IPS DF 19.7 (cell line): ENCODE results near the gene XDH.

Experiments
- DNase-seq: peaks from one replicate; pipeline ENCODE4 v3.0.0-alpha.2; 2013; ENCODE audit warnings: low read depth, low spot score

Gene XDH

DNA sequence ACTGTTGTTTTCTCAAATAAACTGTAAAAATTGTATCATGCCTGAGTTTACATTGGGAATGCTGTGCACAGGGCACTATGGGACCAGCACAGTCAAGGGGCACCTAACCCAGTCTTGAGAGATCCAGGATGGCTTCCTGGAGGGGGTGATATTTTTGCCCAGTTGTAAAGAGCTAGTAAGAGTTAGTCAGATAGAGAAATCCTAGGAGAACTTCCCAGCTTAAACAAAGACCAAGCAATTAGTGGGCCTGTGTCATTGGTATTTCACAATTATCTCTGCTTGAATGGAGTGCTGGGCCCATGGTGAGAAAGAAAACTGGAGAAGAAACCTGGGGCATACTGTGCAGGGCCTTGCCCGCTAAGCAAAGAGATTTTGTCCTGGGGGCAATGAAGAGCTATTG is 12.2 kb downstream of the XDH start:
- no peak for DNase-seq

- DNase-seq = no peak
Observed at GRCh38 chr2:31401580-31401979, 13.0 kb downstream of the XDH start.

DNA sequence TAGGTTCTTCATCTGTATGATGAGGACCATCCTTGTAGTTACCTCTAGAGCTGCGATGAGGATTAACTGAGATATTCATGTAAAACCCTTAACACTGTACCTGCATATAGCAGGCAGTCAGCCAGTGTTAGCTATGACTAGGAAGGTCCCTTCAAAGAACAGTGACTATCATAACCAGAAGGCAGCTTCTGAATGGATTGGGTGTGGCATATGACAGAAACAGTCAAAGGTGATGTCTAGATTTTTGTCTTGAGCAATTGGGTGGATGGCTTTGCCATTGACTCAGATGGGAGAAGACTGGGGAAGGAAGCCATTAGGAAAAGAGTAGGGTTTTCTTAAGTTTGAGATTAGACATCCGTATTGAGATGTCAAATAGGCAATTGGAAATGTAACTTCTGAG is 15.7 kb downstream of the XDH start:
- DNase-seq = no peak

GRCh38 chr2:31397094-31397493 is 17.4 kb downstream of the XDH start:
- DNase-seq = no peak

DNA sequence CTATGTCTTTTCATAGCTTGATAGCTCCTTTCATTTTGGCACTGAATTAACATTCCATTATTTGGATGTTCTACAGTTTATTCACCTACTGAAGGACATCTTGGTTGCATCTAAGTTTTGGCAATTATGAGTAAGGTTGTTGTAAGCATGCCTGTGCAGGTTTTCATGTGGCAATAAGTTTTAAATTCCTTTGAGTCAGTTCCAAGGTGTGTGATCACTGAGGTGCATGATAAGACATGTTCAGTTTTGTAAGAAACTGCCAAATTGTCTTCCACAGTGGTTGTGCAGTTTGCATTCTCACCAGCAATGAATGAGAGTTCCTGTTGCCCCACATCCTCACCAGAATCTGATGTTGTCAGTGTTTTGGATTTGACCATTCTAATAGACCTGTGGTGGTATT is 24.2 kb downstream of the XDH start:
- DNase-seq = no peak

GRCh38 chr2:31388736-31389135 is 25.8 kb downstream of the XDH start:
- DNase-seq = no peak

DNA sequence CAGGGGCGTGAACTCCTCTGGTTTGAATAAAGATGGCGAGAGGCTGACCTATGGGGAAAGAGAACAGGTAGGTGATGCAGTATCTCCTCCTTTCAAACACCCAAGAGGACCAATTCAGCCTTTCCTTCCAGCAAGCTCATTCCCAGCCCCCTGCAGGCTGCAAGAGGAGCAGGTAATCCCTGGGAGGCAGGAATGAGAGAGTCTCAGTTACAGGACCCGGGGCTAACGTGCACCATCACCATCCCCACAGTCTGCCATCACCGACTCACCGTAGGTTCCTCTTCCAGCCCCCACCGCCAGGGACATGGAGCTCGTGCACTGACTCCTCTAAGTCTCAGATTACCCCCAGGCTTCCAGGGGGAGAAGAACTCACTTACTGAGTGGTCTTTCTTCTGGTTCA is 26.7 kb downstream of the XDH start:
- DNase-seq = no peak

GRCh38 chr2:31386648-31387047 is 27.9 kb downstream of the XDH start:
- no peak for DNase-seq

DNA sequence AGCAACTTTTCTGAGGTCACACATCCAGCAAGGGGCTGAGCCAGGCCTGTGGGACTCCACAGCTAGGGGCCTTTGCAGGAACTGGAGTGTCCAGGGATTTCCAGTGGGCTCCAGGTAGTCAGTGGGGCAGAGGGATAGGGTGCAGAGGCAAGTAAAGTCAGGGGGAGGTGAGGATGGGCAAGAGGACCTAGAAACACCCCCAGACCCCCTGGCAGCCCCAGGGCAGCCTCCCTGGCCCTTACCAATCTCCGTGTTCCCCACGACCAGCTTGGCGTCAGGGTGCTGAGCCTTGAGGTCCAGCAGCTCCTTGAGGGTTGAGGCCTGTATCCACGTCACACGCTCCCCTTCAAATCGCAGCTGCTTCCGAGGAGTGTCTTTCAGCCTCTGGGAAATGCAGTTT is 28.4 kb downstream of the XDH start:
- no peak for DNase-seq

DNA sequence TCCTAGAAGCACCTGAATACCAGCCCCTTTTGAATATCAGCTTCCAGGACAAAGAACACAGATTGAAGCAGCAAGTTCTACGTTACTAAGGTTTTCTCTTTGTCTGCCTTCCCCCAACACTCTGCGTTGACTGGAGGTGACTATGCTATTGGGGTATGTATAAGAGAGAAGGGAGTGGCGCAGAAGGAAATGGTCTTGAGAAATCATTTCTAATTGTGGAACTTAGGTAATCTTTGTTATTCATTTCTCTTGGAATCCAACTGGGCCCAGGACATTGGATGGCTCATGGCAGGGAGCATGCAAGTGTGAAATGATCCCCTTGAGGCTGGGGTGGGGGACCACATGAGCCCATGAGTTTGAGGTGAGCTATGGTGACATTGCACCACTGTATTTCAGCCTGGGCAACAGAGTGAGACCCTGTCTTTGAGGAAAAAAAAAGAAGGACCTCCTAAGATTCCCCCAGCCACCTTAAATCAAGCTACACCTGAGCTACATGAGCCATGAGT is 29.7 kb downstream of the XDH start:
- no peak for DNase-seq

DNA sequence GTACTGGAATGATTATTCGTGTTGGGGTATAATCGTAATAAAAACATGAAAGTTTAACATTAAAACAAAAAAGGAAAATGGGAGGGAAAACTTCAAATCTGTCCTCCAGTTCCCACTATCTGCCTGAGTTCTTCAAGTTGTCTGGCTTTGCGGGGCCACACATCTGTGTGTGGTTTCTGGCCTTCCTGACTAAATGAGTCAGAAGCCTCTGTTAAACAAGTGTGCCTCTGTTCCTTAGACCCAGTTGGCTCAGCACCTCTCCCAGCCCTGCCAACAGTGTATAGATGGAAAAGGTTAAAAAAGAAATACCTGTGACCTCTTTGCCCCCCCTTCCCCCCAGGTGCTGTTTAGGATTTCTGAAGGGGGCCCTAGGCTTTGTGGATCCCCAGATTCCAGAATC is 30.2 kb downstream of the XDH start:
- DNase-seq = no peak

- no peak for DNase-seq
Observed at GRCh38 chr2:31383471-31384153, 30.9 kb downstream of the XDH start.

DNA sequence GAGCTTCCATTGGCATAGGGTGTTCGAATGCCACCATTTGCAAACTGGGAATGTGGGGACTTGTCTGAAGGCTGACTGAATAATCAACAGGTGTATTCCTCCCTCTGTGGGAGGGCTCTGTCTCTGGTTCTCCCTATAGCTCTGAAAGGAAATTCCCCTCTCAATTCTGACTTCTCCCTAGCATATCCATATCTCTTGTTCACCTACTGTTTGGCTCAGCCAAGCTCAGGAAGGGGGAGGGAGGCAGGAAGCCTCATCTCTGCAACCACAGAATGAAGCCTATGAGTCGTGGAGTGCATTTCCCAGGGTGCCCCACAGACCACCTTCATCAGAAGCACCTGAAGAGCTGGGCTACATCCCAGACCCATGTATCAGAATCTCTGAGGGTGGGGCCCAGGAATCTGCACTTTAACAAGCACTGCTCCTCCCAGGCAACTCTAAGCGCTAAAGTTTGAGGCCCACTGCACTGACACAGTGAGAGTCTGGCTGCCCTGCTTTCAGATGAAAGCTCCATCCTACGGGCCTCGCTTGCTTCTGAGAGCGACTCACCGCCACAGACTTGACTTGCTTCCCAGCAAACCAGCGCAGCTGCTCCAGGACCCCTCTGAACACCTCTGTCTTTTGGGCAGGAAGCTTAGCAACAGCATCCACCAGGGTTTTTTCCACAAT is 32.0 kb downstream of the XDH start:
- peak; percentile 38 for DNase-seq

DNA sequence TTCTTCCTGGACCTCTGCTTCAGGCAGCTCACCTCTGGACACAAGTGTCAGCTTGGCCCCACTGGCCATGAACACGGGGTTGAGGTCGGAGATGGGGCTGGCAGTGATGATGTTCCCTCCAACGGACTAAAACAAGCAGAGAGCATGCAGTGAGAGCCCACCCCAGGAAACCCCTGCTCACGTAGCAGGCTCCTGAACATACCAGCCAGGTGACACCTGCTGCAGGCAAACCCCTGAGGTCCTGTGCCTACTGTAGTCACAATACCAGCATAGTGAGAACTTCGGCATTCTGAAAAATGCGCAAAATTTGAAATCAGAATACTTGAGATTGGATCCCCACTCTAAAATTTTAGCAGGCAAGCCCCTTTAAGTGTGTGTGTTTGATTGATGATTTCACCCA is 32.9 kb downstream of the XDH start:
- DNase-seq = no peak

- DNase-seq = no peak
Observed at GRCh38 chr2:31380243-31380642, 34.3 kb downstream of the XDH start.

- DNase-seq = no peak
Observed at GRCh38 chr2:31379747-31380146, 34.8 kb downstream of the XDH start.

DNA sequence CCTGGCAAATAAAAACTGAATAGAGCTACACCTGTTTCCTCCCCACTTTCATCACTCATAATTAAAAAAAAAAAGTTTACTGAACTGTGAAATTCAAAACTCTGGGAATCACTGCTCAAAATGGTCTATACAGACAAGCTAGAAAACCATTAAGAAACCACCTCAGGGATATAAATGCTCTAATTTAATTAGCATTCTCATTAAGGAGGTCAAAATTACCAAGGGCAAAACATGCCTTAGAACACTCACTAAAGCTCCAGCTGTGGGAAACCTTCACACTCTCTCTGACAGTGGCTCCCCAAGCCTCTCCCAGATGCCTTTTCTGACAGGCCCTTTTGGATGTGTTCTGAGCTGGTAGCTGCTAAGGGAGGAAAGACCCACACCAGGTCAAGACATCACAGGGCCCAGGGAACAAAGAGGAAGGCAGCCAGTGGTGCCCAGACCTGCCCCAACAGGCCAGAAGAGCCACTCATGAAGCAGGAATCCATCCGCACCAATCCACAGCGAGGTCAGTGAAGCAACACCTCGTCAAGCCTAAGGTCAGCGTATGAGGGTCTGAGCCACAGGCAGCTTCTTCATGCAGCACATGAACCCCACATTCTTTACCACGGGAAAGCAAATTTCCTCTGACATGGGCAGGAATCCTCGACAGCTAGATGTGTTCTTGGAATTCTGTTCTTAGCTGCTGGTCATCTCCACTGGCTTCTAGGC is 35.6 kb downstream of the XDH start:
- DNase-seq = no peak

DNA sequence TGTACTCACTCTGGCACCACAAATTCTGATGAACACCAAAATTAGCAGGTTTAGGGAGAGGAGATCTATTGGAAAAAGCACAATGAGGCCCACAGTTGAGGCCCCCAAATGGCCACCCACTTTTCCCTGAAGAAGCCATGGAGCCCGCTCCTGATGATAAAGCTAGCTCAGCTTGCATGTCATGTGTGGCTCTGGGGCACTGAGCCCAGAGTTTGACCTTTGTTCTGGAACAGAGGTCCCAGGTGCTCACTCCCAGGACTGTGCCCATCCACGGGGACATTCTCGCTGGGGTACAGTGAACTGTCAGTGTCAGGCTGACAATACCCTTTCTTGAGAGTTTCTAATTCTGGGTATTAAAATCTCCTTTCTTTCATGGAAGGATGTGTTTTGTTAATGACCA is 36.2 kb downstream of the XDH start:
- no peak for DNase-seq

DNA sequence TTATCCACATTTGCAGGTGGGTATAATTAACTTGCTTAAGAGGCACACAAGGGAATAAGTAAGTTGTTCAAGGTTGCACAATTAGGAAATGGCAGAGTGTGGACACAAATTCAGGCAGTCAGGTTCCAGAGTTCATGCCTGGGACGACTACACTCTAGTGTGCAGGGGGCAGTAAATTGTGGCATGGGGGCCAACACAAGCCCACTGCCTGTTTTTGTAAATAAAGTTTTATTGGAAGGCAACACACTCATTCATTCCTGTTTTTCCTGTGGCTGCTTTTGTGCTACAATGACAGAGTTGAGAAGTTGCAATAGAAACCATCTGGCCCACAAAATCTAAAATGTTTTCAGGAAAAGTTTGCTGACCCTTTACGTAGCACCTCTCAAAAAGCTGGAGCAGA is 41.4 kb downstream of the XDH start:
- DNase-seq = no peak

GRCh38 chr2:31372097-31372496 is 42.4 kb downstream of the XDH start:
- no peak for DNase-seq

DNA sequence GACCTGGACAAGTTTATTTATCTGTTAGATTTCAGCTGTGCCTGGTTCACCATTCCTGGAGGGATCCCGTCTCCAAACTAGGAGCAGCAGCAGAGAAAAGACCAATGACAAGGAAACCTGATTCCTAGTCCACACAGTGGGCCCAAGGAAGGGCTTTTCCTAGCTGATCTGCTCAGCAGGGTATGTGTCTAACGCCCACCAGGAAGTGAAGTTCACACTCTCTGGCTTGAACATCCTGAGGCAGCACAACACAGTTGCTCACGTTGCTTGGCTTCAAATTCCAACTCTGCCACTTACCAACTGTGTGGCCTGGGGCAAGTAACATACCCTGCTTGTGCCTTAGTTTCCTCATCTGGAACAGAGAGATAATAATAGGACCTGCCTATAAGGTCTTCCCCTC is 42.9 kb downstream of the XDH start:
- no peak for DNase-seq

DNA sequence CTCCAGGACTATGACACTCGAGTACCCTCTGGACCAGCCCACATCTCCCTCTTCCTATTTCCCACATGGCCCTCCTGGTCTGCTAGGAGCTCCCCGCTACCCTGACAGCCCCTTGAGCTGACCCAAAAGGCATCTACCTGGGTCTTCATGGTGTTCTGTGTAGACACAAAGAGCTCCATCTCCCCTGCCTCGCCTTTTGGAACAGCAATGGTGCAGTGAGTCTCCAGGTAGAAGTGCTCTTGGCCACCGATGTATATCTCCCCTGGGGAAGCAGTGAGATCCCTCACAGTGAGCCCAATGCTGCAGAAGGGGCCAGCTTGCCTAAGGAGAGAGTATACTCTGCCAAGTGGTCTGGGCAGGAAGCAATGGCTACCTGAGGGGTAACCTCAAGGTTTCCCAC is 47.8 kb downstream of the XDH start:
- no peak for DNase-seq
